ENCODE data around the gene ARHGEF12.

Gene ARHGEF12

DNA sequence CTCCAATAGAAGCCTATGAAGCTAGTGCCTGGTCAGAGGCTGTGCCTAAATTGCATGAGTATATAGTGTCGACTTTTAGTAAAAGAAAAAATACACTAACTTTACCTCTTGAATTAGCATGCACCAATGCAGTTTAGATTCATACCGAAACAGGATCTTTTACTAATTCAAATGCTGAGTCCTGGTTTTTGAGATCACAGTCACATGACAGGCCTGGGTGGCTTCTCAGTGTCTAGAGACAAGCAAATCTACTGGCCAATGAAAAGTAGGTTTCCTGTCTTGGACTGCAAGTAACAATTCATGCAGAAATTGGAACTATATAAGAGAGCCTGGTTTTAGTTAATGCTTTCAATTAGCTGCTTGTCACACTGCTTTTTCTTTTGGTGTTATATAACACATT lies 7.2 kb downstream of the ARHGEF12 start:
- DNase-seq = no peak

DNA sequence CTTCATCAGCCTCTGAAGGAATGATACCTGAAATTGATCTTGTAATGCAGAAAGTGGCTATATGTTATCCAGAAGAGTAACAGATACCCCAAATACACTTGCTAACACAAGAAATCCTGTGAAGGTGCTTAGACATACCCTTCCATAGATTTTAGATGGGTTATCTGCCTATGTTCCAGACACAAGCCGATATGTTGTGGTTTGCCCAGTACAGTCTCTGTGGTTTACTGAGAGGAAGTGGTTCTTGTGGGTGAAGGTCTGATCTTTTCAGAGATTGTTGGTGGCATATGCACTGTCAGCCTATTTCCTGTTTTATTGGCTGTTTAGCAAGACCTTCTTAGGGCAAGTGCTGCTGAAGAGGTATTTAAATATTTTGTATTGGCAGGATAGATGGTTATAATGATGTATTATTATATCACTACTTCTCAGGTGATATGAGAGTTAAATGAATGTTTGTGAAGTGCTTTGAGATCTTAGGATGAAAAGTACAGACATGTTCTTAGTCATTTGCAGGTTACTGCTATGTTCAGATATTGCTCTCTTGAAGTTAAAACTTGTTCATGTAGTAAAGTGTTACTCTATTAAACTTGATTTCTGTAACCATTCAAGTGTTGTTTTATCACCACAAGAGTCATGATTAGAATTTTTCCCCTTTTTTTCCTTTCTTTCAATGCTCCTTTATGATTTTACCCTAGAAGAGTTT lies 8.2 kb downstream of the ARHGEF12 start:
- no peak for DNase-seq

DNA sequence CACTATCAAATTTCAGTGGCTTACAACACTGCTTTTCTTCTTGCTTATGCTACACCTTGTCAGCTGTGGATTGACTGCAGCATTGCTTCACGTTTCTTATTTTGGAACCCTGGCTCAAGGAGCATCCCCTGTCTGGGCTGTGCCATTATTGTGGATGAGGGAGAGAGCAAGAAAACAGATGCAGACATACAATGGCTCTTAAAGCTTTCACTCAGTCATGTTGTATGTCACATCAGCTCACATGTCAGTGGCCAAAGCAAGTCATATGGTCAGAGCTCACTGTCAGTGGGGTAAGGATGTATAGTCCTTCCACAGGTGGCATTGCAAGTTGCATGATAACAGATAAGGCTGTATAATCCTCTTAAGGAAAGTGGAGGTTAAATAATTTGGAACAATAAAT lies 10.0 kb downstream of the ARHGEF12 start:
- DNase-seq = no peak

DNA sequence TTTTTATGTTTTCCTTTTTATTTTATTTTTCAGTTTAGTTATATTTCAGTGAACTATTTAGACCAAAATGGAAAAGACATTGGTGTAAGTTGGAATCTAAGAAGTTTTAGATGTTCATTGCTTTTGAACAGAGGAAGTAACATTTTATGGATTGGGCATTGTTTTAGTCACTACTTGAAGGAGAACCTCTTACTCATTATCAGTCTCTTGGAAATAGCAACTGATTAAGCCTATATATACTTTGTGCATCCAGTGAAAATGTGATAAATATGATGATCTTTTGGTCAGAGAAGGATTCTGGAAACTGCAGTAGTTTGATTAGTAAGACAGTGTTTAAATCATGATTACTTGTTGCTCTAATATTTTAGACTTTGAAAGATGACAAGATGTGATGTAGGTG lies 14.4 kb downstream of the ARHGEF12 start:
- no peak for DNase-seq

DNA sequence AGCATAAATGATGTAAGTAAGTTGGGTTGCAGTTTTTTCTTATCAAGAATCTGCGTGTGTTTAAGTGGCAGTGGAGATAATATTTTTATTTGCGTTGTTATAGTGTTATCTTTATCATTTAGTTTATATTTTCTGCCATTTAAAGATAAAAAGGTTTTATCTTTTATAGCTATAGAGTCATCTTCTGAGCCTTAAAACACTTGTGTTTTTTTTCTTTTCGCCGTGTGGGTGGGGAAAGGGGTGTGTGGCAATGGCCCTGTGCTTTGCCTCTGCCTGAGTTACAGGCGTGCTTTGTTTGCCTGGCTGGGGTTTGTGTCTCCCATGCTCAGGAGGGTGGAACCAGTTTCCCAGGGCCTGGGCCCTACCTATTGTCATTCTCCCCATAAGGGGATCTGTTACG lies 16.2 kb downstream of the ARHGEF12 start:
- no peak for DNase-seq

GRCh38 chr11:120354068-120354467 lies 17.9 kb downstream of the ARHGEF12 start:
- no peak for DNase-seq

- DNase-seq = no peak
Observed at GRCh38 chr11:120354779-120355178, 18.6 kb downstream of the ARHGEF12 start.

GRCh38 chr11:120357620-120358019 lies 21.4 kb downstream of the ARHGEF12 start:
- no peak for DNase-seq

GRCh38 chr11:120358729-120359128 lies 22.5 kb downstream of the ARHGEF12 start:
- DNase-seq = no peak

GRCh38 chr11:120363436-120363835 lies 27.2 kb downstream of the ARHGEF12 start:
- no peak for DNase-seq

- DNase-seq = no peak
Observed at GRCh38 chr11:120365512-120365911, 29.3 kb downstream of the ARHGEF12 start.

- no peak for DNase-seq
Observed at GRCh38 chr11:120372296-120372695, 36.1 kb downstream of the ARHGEF12 start.

- DNase-seq = no peak
Observed at GRCh38 chr11:120375076-120375475, 38.9 kb downstream of the ARHGEF12 start.

DNA sequence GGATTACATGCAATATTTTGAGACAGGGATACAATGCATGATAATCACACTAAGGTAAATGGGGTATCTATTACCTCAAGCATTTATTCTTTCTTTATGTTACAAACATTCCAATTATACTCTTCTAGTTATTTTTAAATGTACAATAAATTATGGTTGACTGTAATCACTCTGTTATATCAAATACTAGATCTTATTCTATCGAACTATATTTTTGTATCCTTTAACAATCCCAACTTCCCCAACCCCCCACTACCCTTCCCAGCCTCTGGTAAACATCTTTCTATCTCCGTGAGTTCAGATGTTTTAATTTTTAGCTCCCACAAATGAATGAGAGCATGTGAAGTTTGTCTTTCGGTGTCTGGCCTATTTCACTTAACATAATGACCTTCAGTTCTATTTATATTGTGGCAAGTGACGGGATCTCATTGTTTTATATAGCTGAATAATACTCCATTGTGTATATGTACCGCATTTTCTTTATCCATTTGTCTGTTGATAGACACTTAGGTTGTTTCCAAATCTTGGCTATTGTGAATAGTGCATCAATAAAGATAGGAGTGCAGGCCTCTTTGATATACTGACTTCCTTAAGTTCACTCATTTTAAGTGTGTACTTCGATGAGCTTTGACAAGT lies 40.5 kb downstream of the ARHGEF12 start:
- no peak for DNase-seq

DNA sequence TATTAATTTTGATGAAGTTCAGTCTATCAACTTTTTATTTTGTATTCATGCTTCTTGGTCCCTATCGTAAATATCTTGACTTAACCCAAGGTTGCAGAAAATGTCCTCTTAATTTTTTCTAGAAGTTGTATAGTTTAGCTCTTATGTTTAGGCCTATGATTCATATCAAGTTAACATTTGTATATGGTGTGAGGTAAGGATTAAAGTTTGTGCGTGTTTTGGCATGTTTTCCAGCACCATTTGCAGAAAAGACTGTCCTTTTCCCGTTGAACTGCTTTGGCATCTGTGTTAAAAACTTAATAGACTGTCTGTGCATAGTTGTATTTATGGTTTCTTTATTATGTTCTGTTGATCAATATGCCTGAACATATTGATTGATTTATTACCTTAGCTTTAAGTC lies 42.3 kb downstream of the ARHGEF12 start:
- no peak for DNase-seq

DNA sequence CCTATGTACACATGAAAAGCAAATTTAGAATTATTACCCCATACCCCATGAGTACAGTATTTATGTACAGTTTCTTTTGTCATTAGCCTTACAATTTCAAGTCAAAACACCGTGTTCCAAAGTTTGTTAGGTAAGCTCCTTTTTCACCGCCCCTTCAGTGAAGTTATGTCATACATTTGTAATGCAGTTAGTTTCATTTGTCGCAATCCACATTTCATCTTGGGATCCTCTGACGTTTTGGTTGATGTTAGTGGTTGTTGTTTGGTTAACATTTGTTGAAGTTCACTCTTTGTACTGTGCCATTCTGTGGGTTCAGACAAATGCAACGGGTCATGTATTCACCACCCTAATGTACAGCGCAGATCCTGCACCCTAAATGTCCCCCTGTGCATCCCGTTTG lies 45.2 kb downstream of the ARHGEF12 start:
- no peak for DNase-seq

- DNase-seq = no peak
Observed at GRCh38 chr11:120383518-120384155, 47.4 kb downstream of the ARHGEF12 start.

- DNase-seq = no peak
Observed at GRCh38 chr11:120384476-120384875, 48.3 kb downstream of the ARHGEF12 start.

GRCh38 chr11:120385110-120385509 lies 48.9 kb downstream of the ARHGEF12 start:
- DNase-seq = no peak

- DNase-seq = no peak
Observed at GRCh38 chr11:120385655-120386054, 49.4 kb downstream of the ARHGEF12 start.

DNA sequence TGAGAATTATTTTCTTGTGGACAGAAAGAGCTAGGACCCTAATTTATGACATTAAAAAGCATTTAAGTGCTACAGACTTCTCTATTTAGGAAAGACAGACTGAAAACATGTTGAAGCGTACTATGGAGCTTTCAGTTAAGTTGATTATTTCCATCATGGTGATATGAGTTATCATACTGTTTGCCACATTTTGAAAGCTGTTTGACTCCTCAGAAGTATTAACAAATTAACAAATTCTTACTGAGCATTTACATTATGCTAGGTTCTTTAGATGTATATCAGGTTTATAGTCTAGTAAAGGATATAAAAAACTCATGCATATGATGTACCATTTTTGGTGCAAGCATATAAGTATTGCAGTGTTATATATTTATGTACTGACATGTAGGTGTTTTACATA lies 50.1 kb downstream of the ARHGEF12 start:
- DNase-seq = no peak

- no peak for DNase-seq
Observed at GRCh38 chr11:120386774-120387371, 50.7 kb downstream of the ARHGEF12 start.

DNA sequence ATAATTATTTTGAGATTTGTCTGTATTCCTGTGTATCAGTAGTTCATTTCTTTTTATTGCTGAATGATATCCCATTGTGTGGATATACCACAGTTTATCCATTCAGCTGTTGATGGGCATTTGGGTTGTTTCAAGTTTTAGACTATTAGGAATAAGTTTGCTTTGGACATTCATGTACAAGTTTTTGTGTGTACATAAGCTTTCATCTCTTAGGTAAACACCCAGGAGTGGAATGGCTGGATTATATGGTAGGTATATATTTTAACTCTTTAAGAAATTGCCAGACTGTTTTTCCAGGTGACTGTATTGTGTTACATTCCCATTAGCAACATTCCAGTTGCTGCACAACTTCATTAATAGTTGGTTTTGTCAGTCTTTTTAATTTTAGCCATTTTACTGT lies 52.0 kb downstream of the ARHGEF12 start:
- DNase-seq = no peak

Data from NCI-H1105 treated with DMSO at 0.1 percent for 48 hours (cell line).